Body of pancreas (tissue), 4 donors: ENCODE measurements around the gene TCP11L2. TPM values are rescaled to one million over a fixed set of nuclear protein-coding genes. Genes with fewer than 3 reads are reported as not detected.

Experiments used
- ATAC-seq: fragments of 150-250 bp; one replicate; pipeline ENCODE4 v1.9.1; 2016
- DNase-seq, 4 donors: peaks; one replicate each; pipeline ENCODE4 v3.0.0-alpha.2; 2019
- H3K27ac ChIP-seq, 4 donors: fragments of 200-600 bp; sonication (generic); 1 replicate in 3 of 4; 2 replicates in 1 of 4; pipeline versions ENCODE4 v1.5.1 to v1.6.1; 2016 to 2019; ENCODE audit warnings: mild to moderate bottlenecking in 1 of 4, mixed read lengths in 1 of 4, moderate library complexity in 1 of 4
- H3K27me3 ChIP-seq, 2 donors: fragments of 200-600 bp; sonication (generic); one replicate each; pipeline ENCODE4 v1.6.0; 2016; ENCODE audit warnings: mild to moderate bottlenecking in 1 of 2
- H3K36me3 ChIP-seq, 2 donors: fragments of 200-600 bp; sonication (generic); replicated peaks in 1 of 2; 2 replicates each; pipeline ENCODE4 v1.5.1; 2016; ENCODE audit warnings: low read depth in 2 of 2; ENCODE audit not compliant: insufficient read depth in 1 of 2
- H3K4me1 ChIP-seq: fragments of 200-600 bp; sonication (generic); one replicate; pipeline ENCODE4 v1.6.0; 2016
- H3K4me3 ChIP-seq, 2 donors: fragments of 200-600 bp; sonication (generic); 1 replicate in 1 of 2; 2 replicates in 1 of 2; pipeline ENCODE4 v1.5.1; 2016 to 2019
- H3K9me3 ChIP-seq, 3 donors: fragments of 200-600 bp; sonication (generic); 1 replicate in 2 of 3; 2 replicates in 1 of 3; pipeline ENCODE4 v1.5.1; 2016
- CTCF ChIP-seq, 7 experiments: fragments of 450-650 bp in 4 of 7; fragments of 200-600 bp in 3 of 7; sonication (generic) in 3 of 7; IDR thresholded peaks; one replicate each; pipeline ENCODE4 v1.5.1; 2016 to 2019; ENCODE audit warnings: antibody characterized with exemption in 7 of 7
- POLR2A ChIP-seq, 3 donors: fragments of 450-650 bp; IDR thresholded peaks; one replicate each; pipeline ENCODE4 v1.6.1; 2016; ENCODE audit warnings: antibody characterized with exemption in 3 of 3, mild to moderate bottlenecking in 2 of 3
- WGBS, 2 donors: methylation state at CpG; one replicate each; pipeline ENCODE4 v1.1.5; 2017; 5-methylcytosine and 5-hydroxymethylcytosine counted together
- intact Hi-C: fragments of 100-400 bp; cut with DNase I; formaldehyde crosslinking; loops from one replicate; pipeline ENCODE4 v1.15.1; 2023
- total RNA-seq, 2 donors: library from RNA; depleted of rRNA; stranded (reverse); fragments of >200 nt; gene quantifications; one replicate each; pipeline ENCODE4 v1.1.0, GENCODE V29; 2016

Gene TCP11L2
- total RNA-seq, 2 donors from 2014 or later: 16.1 to 19.1 TPM

GRCh38 chr12:106333010-106333409 is 30.5 kb downstream of the TCP11L2 start:
- Histone ChIP-seq H3K27ac (no peak overlapping the region), H3K9me3 (no peaks in the 10 kb centered on the region), H3K36me3 (peaks cover 0 to 1% of the 10 kb centered on the region in 2 donors), H3K27me3 (no peaks in the 10 kb centered on the region), H3K4me3 (no peak overlapping the region), H3K4me1 (no peaks in the 10 kb centered on the region)
- 48 to 65% methylated on average over 2 of the region's 2 CpGs for WGBS, 2 donors
- ATAC-seq: no peak
- intact Hi-C loops: no loop called here
- no peak for TF ChIP-seq CTCF (IDR thresholded peaks at IDR 0.05)
- TF ChIP-seq POLR2A (IDR thresholded peaks at IDR 0.05): no peak
- DNase-seq: no peak

- H3K27me3 ChIP-seq: no peaks in the 10 kb centered on the region
- H3K4me1 ChIP-seq: no peaks in the 10 kb centered on the region
- intact Hi-C loops: no loop called here
- WGBS, 2 donors: 86 to 92% methylated on average over 2 of the region's 2 CpGs
- no peaks in the 10 kb centered on the region for H3K9me3 ChIP-seq
- TF ChIP-seq CTCF (IDR thresholded peaks at IDR 0.05) (no peak), POLR2A (IDR thresholded peaks at IDR 0.05) (no peak)
- DNase-seq (no peak), ATAC-seq (no peak)
- H3K36me3 ChIP-seq: peaks cover 0 to 1% of the 10 kb centered on the region in 2 donors
- no peak overlapping the region for H3K27ac ChIP-seq
- H3K4me3 ChIP-seq: no peak overlapping the region
Observed at GRCh38 chr12:106333756-106334155, 31.2 kb downstream of the TCP11L2 start.

GRCh38 chr12:106341086-106341877 is 38.7 kb downstream of the TCP11L2 start:
- H3K27me3 ChIP-seq: no peaks in the 10 kb centered on the region
- no peak overlapping the region for H3K4me3 ChIP-seq
- DNase-seq (peak in 2 of 4 donors; percentile 32 to 57), ATAC-seq (no peak)
- peaks cover 21% of the 10 kb centered on the region for H3K4me1 ChIP-seq
- no peaks in the 10 kb centered on the region for H3K9me3 ChIP-seq
- intact Hi-C loops: no loop called here
- no peak for TF ChIP-seq POLR2A (IDR thresholded peaks at IDR 0.05)
- TF ChIP-seq CTCF (IDR thresholded peaks at IDR 0.05): no peak
- H3K36me3 ChIP-seq: peaks cover 0 to under 1% of the 10 kb centered on the region in 2 donors
- no peak overlapping the region for H3K27ac ChIP-seq
- 55 to 56% methylated on average over 2 of the region's 2 CpGs for WGBS, 2 donors

GRCh38 chr12:106342397-106343213 is 40.1 kb downstream of the TCP11L2 start:
- Histone ChIP-seq H3K4me3 (no peak overlapping the region), H3K27me3 (no peaks in the 10 kb centered on the region), H3K9me3 (no peaks in the 10 kb centered on the region), H3K27ac (peak overlapping the region in 3 of 4 donors; percentile 31 to 64 (median 42)), H3K4me1 (peaks cover 21% of the 10 kb centered on the region), H3K36me3 (peaks cover 0 to 2% of the 10 kb centered on the region in 2 donors)
- 19 to 23% methylated on average over 9 of the region's 9 CpGs for WGBS, 2 donors
- TF ChIP-seq POLR2A (IDR thresholded peaks at IDR 0.05): no peak
- intact Hi-C loops: no loop called here
- DNase-seq (peak; percentile 39 to 74 (median 62)), ATAC-seq (peak; percentile 79)

GRCh38 chr12:106343214-106343528 is 40.6 kb downstream of the TCP11L2 start:
- peaks cover 21% of the 10 kb centered on the region for H3K4me1 ChIP-seq
- intact Hi-C loops: no loop called here
- 48 to 59% methylated on average over 2 of the region's 2 CpGs for WGBS, 2 donors
- DNase-seq (no peak), ATAC-seq (peak; percentile 6)
- TF ChIP-seq POLR2A (IDR thresholded peaks at IDR 0.05) (no peak), CTCF (IDR thresholded peaks at IDR 0.05) (no peak)
- no peaks in the 10 kb centered on the region for H3K9me3 ChIP-seq
- no peaks in the 10 kb centered on the region for H3K27me3 ChIP-seq
- no peak overlapping the region for H3K4me3 ChIP-seq
- peaks cover 0 to 2% of the 10 kb centered on the region in 2 donors for H3K36me3 ChIP-seq
- H3K27ac ChIP-seq: peak overlapping the region in 3 of 4 donors; percentile 31 to 64 (median 42)
